ENCODE results near the gene GBGT1. TPM values are rescaled to one million over a fixed set of nuclear protein-coding genes. Genes with fewer than 3 reads are reported as not detected.

GBGT1 gene
- polyA plus RNA-seq, 12 donors, result 2.9 to 6.2 (median 3.5) TPM; not detected in 2

- no peak for DNase-seq
Measured at GRCh38 chr9:133126697-133127339, 36.9 kb downstream of the GBGT1 start.

- peak; percentile 61 for DNase-seq
Measured at GRCh38 chr9:133125941-133126696, 37.6 kb downstream of the GBGT1 start.

- DNase-seq, result no peak
Measured at GRCh38 chr9:133124907-133125275, 38.8 kb downstream of the GBGT1 start.

GRCh38 chr9:133124123-133124906 is 39.4 kb downstream of the GBGT1 start:
- DNase-seq, result no peak

GRCh38 chr9:133122935-133123611 is 40.6 kb downstream of the GBGT1 start:
- DNase-seq, result no peak

GRCh38 chr9:133122605-133122934 is 41.1 kb downstream of the GBGT1 start:
- no peak for DNase-seq

- DNase-seq, result no peak
Measured at GRCh38 chr9:133121915-133122550, 41.7 kb downstream of the GBGT1 start.

- peak; percentile 87 for DNase-seq
Measured at GRCh38 chr9:133121198-133121914, 42.4 kb downstream of the GBGT1 start, which contains the start of gene RALGDS. TSS of gene RALGDS (minus strand) at chr9:133121240. CDS start at chr9:133121154, 86 bp downstream.

GRCh38 chr9:133120501-133121197 is 43.1 kb downstream of the GBGT1 start:
- DNase-seq, result peak; percentile 35

GRCh38 chr9:133119846-133120500 is 43.7 kb downstream of the GBGT1 start:
- DNase-seq, result peak; percentile 27

GRCh38 chr9:133119103-133119845 is 44.4 kb downstream of the GBGT1 start:
- peak; percentile 76 for DNase-seq

GRCh38 chr9:133118568-133118967 is 45.1 kb downstream of the GBGT1 start:
- DNase-seq, result no peak

- DNase-seq, result no peak
Measured at GRCh38 chr9:133118179-133118520, 45.6 kb downstream of the GBGT1 start.

GRCh38 chr9:133117271-133118178 is 46.2 kb downstream of the GBGT1 start:
- no peak for DNase-seq

GRCh38 chr9:133116346-133117231 is 47.1 kb downstream of the GBGT1 start:
- DNase-seq, result no peak

GRCh38 chr9:133115604-133116345 is 47.9 kb downstream of the GBGT1 start:
- DNase-seq, result no peak

Data from muscle of arm (tissue), 12 donors.